HK-2 (cell line): ENCODE results near the gene ZNF587B.
"Not testable (repeated sequence)": the region's sequence is repeated elsewhere in the genome, so short reads cannot be mapped to it uniquely, and the experiment has no call there.

Experiments used
- DNase-seq: peaks from one replicate; pipeline ENCODE4 v3.0.0-alpha.2; 2018; ENCODE audit not compliant: unreplicated experiment

The ZNF587B gene

DNA sequence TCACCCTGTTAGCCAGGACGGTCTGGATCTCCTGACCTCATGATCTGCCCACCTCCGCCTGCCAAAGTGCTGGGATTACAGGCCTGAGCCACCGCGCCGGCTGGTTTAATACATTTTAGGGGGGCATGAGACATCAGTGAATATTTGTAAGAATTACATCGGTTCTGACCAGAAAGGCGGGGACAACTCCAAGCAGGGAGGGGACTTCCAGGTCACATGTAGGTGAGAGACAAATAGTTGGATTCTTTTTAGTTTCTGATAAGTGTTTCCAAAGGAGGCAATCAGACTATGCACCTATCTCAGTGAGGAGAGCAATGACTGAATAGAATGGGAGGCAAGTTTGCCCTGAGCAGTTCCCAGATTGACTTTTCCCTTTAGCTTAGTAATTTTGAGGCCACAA is 11.7 kb upstream of the ZNF587B start:
- no peak for DNase-seq

DNA sequence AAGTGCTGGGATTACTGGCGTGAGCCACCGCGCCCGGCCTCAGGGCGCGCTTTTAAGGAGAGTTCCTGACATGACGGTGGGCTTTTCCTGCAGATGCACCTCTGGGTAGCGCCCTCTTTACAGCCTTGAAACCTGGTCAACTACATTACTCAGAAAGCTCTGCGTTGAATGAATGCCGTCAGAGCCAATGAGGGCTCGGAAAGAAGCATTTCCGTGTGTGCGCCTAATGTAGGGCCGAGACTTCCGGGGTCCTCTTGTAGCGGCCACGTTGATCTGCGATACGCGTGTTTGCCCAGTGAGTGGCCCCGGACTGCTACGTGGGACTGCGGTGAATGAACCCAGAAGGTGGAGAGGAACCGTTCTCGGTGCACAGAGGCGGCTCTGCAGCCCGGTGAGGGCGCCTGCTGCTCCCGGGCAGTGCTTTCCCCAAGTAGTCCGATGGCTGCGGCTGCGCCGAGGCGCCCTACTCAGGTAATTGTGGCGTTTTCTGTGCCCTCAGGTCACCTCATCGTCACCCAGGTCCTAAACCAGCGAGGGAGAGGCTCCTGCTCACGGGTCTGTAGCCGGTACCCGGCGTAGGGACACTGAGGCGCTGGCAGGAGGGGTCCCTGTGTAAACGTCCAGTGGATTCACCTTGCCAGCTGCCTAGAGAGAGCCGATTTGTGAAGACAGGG is 10.5 kb upstream of the ZNF587B start:
- peak; percentile 95 for DNase-seq

DNA sequence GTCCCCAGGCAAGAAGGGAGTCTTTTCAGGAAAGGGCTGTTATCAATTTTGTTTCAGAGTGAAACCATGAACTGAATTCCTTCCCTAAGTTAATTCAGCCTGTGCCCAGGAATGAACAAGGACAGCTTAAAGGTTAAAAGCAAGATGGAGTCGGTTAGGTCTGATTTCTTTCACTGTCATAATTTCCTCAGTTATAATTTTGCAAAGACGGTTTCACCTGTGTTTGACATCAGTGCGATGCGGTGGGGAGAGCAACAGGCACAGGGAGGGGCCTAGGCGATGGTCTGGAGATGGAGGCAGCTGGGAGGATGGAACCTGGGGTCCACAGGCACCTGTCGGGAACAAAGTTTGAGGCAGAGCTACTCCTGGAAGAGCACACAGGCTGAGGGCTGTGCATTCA is 9.5 kb upstream of the ZNF587B start:
- no peak for DNase-seq

DNA sequence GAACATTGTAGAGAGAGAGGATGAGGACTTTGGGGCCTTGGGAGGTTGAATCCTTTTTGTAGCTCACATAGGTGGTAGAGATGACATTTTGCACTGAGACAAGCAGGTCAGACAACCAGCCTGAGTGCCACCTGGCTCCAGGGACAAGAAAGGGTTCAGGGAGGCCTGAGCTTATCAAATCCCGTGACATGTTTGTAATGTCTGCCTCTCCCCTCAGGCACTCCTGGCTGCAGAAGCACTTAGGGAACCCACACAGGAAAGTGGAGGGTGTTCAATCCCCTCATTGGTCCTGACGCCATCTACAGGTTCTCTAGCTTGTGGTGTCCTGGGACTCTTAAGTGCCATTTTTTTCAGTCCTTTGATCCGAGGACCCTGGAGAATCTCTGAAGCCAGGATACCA is 9.0 kb upstream of the ZNF587B start:
- DNase-seq = not testable (repeated sequence)

DNA sequence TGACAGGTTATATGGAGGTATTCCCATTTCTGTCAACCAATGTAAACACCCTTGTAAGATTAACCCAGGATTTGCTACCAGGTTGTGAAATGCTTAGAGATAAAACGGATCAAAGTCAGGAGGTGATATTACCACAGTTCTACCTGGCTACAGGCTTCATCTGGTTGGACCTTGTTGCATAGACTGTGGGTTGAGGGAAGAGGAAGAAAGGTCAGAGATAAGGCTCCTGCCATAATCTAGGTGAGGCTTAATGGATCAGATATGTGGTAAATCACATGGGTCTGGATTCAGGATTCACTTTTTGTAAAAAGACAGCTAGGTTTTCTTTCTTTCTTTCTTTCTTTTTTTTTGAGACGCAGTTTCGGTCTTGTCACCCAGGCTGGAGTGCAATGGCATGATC is 8.6 kb upstream of the ZNF587B start:
- DNase-seq = not testable (repeated sequence)

DNA sequence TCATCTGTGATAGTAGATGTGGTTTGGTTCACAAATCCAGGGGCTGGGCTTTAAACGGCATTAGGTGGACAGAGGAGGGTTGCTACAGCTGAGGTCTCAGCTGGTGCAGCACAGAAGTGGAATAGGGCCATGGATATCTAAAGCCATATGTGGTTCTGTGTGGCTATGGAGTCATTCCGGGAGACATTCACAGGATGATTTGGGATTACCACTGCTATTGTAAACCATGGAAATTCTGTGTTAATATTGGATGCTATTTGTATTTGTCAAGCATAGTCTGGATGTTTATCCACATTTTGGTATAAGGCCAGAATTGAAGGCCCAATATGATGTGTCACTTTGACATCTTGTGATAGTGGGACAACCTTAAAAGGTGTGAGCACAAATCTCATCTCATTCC is 6.9 kb upstream of the ZNF587B start:
- DNase-seq = not testable (repeated sequence)

DNA sequence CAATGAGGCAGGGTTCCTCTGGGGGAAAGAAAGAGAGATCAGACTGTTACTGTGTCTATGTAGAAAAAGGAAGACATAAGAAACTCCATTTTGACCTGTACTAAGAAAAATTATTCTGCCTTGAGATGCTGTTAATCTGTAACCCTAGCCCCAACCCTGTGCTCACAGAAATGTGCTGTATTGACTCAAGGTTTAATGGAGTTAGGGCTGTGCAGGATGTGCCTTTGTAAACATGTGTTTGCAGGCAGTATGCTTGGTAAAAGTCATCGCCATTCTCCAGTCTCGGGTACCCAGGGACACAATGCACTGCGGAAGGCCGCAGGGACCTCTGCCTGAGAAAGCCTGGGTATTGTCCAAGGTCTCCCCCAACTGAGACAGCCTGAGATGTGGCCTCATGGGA is 6.5 kb upstream of the ZNF587B start:
- not testable (repeated sequence) for DNase-seq

DNA sequence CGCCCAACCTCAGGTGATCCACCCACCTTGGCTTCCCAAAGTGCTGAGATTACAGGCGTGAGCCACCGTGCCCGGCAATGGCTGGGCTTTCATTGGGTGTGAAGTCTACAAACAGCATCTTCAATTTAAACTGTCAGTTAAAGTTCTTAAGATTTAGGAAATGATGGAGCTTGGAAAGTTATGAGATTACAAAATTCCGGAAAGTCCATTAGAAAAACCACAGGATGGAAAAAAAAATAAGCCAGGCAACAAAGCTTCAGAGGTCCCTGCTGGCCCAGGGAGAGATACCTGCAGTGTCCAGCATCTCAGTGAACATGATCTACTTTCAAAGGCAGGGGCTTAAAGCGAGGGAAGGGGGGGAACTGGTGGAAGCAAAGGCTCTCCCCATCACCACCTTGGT is 4.6 kb upstream of the ZNF587B start:
- DNase-seq = no peak

DNA sequence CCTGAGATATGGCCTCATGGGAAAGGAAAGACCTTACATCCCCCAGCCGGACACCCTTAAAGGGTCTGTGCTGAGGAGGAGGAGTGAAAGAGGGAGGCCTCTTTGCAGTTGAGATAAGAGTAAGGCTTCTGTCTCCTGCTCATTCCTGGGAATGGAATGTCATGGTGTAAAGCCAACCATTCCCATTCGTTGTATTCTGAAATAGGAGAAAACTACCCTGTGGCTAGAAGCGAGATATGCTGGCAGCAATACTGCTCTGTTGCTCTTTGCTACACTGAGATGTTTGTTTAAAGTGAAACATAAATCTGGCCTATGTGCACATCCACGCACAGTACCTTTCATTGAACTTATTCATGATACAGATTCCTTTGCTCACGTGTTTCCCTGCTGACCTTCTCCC is 783 bp upstream of the ZNF587B start:
- no peak for DNase-seq

DNA sequence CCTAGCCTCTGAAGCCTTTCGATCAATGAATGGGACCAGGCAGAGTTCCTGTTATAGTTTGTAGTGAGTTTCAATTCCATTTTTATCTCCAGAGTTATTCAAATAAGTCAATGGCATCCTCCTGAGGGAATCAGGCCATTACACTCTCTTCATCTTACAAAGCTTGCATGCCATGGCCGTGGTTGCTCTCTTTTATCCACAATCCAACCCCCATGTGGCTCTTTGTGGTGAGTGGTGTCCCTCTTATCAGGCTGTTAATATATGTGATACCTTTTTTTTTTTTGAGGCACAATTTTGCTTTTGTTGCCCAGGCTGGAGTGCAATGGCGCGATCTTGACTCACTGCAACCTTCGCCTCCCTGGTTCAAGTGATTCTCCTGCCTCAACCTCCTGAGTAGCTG is 6.9 kb downstream of the ZNF587B start:
- DNase-seq = not testable (repeated sequence)

DNA sequence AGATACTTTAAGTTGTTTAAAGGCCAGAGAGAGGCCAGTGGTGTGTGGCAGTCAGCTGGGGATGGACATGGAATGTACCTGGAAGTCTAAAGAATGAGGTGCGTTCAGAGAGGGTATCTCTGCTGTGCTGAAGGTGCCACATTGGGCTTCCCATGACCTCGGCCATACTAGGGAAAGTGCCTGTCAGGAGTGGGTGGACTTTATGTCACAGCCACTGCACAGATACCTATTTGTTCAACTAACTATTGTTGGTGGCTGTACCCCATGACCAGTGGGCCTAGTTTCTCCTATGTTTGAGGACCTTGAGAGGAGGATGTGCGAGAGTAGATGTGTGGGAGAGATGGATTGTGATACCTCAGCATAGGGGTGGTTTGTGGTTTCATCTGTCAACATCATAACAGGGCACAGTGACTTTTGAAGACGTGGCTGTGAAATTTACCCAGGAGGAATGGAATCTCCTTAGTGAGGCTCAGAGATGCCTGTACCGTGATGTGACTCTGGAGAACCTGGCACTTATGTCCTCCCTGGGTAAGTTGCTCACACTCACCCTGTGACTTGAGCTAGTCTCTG is 8.6 kb downstream of the ZNF587B start:
- not testable (repeated sequence) for DNase-seq

DNA sequence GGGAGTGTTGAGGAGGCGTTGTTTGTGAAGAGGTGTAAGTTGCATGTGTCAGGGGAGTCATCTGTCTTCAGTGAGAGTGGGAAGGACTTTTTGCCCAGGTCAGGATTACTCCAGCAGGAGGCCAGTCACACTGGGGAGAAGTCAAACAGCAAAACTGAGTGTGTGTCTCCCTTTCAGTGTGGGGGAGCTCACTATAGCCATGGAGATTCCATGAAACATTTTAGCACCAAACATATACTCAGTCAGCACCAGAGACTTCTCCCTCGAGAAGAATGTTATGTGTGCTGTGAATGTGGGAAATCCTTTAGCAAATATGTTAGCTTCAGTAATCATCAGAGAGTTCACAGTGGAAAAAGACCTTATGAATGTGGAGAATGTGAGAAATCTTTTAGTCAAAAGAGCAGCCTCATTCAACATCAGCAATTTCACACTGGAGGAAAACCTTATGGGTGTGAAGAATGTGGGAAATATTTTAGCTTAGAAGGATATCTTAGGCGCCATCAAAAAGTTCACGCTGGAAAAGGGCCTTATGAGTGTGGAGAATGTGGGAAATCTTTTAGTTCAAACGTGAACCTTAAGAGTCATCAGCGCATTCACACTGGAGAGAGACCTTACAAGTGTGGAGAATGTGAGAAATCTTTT is 11.1 kb downstream of the ZNF587B start:
- DNase-seq = no peak

DNA sequence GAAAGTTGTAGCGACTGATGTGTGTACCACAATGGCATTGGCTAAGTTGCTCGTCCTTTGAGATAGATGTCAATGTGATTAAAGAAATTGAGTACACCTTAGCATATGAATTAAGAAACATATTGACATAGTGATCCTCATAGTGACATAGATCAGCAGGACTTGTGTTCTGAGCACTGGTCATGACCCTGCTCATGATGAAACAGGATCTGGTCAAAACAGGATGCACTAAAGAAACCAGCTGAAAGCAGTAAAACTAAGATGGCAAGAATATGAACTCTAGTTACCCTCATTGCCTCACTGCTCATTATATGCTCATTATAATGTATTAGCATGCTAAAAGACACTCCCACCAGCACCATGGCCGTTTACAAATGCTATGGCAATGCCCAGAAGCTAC is 17.1 kb downstream of the ZNF587B start:
- DNase-seq = not testable (repeated sequence)

DNA sequence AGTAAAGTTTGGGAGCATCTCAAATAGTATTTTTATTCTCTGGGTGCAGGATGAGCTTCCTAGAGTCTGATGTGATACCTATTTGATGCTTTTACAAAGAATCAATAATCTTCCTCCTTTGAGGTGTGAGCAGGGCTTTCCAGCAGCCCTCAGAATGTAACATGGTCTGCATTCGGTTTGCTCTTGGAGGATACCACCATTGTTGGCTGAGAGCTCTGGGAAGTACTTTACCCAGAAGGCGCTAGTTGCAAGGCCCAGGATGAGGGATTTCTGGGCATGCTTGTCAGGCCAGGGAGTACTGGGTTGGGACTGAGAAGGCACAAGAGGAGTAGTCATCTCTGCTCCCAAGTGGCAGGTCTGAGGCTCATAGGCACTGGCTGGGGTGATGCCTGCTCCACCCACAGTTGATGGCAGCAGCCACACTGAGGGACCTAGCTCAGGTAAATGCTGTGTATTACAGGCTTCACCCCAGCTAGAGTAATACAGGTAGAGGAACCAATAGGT is 19.1 kb downstream of the ZNF587B start:
- DNase-seq = not testable (repeated sequence)

DNA sequence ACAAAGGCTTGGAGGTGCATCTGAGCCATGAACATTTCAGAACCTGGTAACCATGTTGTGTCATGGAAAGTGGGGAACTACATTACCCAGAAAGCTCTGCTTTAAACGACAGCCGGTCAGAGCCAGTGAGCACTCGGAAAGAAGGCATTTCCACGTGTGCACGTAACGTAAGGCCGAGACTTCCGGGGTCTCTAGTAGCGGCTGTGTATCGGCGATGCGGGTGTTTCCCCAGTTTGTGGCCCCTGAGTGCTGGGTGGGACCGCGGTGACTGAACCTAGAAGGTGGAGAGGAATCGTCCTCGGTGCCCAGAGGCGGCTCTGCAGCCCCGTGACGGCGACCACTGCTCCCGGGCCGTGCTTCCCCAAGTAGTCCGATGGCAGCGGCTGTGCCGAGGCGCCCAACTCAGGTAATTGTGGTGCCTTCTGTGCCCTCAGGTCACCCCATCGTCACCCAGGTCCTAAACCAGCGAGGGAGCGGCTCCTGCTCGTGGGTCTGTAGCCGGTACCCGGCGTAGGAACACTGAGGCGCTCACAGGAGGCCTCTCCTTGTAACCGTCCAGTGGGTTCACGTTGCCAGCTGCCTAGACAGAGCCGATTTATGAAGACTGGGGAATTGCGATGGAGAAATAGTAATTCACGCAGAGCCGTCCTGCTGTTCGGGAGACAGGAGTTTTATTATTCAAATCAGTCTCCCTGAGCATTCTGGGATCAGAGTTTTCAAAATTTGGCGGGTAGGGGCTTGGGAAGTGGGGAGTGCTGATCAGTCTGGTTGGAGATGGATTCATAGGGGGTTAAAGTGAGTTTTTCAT is 19.8 kb downstream of the ZNF587B start, which contains the start of gene ZNF587:
Gene ZNF587, plus strand, starts transcription at position 194 of the 808 bp plus-strand sequence. Its CDS starts 180 bp downstream, at position 374.
- DNase-seq = peak; percentile 85

DNA sequence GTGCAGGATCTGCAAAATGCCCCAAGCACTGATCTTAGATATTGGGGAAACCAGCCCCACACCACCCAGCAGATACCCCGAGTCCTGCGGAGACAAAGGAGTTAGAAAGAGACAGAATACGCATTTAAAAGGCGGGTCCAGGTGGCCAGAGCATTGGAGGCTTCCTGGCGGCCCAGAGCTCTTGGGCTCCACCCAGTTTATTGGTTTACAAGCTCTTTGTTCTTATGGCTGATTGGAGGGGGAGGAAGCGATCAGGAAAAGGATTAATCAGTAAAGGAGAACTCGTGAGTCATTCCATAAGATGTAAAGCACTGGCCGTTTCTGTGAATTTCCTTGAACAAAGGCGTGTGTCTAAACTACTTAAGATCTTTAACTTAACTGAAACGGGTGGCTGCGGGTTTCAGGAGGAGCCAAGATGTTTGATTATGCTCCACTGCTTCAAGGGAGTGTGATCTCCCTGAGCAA is 20.5 kb downstream of the ZNF587B start:
- DNase-seq = peak; percentile 81

DNA sequence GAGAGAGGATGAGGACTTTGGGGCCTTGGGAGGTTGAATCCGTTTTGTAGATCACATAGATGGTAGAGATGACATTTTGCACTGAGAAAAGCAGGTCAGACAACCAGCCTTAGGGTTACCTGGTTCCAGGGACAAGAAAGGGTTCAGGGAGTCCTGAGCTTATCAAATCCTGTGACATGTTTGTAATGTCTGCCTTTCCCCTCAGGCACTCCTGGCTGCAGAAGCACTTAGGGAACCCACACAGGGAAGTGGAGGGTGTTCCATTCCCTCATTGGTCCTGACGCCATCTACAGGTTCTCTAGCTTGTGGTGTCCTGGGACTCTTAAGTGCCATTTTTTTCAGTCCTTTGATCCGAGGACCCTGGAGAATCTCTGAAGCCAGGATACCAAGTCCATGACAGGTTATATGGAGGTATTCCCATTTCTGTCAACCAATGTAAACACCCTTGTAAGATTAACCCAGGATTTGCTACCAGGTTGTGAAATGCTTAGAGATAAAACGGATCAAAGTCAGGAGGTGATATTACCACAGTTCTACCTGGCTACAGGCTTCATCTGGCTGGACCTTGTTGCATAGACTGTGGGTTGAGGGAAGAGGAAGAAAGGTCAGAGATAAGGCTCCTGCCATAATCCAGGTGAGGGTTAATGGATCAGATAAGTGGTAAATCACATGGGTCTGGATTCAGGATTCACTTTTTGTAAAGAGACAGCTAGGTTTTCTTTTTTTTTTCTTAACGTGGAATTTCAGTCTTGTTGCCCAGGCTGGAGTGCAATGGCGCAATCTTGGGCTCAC is 21.9 kb downstream of the ZNF587B start:
- not testable (repeated sequence) for DNase-seq

DNA sequence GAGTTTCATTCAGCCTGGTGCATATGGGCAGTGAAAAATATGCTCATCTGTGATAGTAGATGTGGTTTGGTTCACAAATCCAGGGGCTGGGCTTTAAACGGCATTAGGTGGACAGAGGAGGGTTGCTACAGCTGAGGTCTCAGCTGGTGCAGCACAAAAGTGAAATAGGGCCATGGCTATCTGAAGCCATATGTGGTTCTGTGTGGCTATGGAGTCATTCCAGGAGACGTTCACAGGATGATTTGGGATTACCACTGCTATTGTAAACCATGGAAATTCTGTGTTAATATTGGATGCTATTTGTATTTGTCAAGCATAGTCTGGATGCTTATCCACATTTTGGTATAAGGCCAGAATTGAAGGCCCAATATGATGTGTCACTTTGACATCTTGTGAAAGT is 24.0 kb downstream of the ZNF587B start:
- DNase-seq = not testable (repeated sequence)

DNA sequence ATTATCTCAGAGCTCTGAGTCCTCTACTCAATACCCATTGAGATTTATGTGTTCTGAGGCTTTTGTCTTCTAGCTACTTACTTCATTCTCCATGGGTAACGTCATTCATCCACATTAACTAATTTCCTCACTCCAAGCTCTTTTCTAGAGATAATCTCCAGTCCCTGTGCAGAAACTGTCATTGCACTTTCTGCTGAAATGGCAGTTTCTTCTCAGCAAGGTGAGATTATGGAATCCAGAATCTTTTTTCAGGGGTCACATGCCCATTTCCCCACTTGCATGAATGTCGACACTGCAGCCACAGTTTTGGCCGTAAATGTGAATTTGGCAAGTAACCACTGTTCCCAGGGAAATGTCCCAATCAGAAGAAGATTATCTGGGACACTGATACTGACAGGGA is 32.3 kb downstream of the ZNF587B start:
- DNase-seq = not testable (repeated sequence)

DNA sequence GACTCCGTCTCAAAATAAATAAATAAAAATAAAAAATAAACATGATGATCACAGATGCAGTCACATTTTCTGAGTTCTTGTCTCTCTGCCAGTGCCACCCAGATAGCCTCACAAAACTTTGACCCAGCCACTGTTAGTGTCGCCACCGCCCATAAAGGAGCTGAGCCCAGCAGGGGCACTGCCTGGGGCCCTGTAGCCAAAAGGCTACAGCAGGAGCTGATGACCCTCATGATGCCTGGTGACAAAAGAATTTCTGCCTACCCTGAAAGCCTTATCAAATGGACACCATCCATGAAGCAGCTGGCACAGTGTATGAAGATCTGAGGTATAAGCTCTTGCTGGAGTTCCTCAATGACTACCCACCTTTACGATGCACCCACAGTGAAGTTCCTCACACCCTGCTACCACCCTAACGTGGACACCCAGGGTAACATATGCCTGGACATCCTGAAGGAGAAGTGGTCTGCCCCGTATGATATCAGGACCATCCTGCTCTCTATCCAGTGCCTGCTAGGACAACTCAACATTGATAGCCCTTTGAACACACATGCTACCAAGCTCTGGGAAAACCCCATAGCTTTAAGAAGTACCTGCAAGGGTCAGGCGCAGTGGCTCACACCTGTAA is 37.9 kb downstream of the ZNF587B start:
- DNase-seq = no peak

DNA sequence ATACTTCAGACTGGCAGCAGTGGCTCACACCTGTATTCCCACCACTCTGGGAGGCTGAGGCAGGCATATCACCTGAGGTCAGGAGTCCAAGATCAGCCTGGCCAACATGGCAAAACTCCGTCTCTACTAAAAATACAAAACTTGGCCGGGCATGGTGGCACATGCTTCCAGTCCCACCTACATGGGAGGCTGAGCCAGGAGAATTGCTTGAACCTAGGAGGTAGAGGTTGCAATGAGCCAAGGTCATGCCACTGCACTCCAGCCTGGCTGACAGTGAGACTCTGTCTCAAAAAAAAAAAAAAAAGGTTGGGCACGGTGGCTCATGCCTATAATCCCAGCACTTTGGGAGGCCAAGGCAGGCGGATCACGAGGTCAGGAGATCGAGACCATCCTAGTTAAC is 39.6 kb downstream of the ZNF587B start:
- not testable (repeated sequence) for DNase-seq
